Measurements from ENCODE around the gene AUP1. TPM values are rescaled to one million over a fixed set of nuclear protein-coding genes. Genes with fewer than 3 reads are reported as not detected.

AUP1 gene
- total RNA-seq, 6 experiments from 2014 or later: 64.6 to 109 (median 80.4) TPM

DNA sequence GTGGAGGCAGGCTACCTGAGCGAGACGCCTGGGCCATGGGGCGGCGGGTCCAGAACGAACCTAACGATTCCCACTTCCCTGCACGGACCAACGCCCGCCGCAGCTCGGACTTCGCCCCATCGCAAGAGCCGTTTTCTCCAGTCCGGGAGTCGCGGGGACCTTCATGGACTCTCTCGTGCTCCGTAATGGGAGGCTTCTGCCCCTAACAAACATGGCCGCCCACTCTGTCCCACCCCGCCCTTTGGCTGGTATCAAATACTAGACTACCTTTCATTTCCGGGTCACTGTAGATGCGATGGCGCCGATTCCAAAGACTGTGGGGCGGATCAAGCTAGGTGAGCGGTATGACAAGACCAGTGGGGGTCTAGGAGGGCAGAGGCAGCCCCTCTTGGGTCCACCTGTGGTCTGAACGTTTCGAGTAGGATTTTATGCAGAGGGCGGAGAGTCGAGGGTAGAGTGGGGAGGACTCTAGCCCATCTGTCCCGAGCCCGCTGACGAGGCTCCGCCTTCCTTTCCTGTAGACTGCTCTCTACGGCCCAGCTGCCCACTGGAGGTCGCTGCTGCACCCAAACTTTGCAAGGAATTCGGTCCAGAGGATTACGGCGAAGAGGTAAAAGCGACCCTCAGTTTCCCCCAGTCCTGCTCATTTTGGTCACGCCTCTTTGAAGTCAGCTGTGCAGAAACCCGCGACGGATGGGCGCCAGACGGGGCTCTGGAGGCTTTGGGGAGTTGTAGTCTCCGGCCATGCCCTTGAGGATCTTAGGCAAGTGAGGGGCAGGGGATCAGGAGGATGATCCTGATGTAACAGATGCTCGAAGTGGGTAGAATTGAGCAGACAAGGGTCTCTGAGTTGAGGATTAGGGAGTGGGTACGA lies 46.5 kb downstream of the AUP1 start, which contains the start of the genes CCDC142 and TTC31:
TSS of gene CCDC142 (minus strand) at position 198 of the 874 bp plus-strand sequence. CDS start at position 37, 161 bp downstream.
TSS of gene TTC31 (plus strand) at position 281 of the 874 bp plus-strand sequence. CDS start at position 296, 15 bp downstream.
- peak; percentile 95 to 97 (median 96) for DNase-seq
- WGBS (ENCODE audit: insufficient coverage, low coverage, low lambda C conversion rate, missing lambda C conversion rate): under 1% methylated on average over 35 of the region's 50 CpGs
- peak; percentile 57 for TF ChIP-seq POLR2A (IDR thresholded peaks at IDR 0.05)
- TF ChIP-seq, protein P1, sequence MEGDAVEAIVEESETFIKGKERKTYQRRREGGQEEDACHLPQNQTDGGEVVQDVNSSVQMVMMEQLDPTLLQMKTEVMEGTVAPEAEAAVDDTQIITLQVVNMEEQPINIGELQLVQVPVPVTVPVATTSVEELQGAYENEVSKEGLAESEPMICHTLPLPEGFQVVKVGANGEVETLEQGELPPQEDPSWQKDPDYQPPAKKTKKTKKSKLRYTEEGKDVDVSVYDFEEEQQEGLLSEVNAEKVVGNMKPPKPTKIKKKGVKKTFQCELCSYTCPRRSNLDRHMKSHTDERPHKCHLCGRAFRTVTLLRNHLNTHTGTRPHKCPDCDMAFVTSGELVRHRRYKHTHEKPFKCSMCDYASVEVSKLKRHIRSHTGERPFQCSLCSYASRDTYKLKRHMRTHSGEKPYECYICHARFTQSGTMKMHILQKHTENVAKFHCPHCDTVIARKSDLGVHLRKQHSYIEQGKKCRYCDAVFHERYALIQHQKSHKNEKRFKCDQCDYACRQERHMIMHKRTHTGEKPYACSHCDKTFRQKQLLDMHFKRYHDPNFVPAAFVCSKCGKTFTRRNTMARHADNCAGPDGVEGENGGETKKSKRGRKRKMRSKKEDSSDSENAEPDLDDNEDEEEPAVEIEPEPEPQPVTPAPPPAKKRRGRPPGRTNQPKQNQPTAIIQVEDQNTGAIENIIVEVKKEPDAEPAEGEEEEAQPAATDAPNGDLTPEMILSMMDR (IDR thresholded peaks at IDR 0.05): peak; percentile 88 to 92 (median 90)
- H3K9me3 ChIP-seq: no peaks in the 10 kb centered on the region
- no peaks in the 10 kb centered on the region for H3K27me3 ChIP-seq
- peaks cover 0 to 48% (median 16%) of the 10 kb centered on the region in 4 donors for H3K4me1 ChIP-seq
- H3K27ac ChIP-seq: peak within 1 kb of the TSS; percentile 71 to 84 (median 80)
- peak within 1 kb of the TSS; percentile 93 to 99 (median 97) for H3K4me3 ChIP-seq
- peak; percentile 92 to 95 (median 93) for ATAC-seq
- peaks cover 0 to 16% (median 2%) of the 10 kb centered on the region in 4 donors for H3K36me3 ChIP-seq
- intact Hi-C loops (cut with DNase I): no loop called here

DNA sequence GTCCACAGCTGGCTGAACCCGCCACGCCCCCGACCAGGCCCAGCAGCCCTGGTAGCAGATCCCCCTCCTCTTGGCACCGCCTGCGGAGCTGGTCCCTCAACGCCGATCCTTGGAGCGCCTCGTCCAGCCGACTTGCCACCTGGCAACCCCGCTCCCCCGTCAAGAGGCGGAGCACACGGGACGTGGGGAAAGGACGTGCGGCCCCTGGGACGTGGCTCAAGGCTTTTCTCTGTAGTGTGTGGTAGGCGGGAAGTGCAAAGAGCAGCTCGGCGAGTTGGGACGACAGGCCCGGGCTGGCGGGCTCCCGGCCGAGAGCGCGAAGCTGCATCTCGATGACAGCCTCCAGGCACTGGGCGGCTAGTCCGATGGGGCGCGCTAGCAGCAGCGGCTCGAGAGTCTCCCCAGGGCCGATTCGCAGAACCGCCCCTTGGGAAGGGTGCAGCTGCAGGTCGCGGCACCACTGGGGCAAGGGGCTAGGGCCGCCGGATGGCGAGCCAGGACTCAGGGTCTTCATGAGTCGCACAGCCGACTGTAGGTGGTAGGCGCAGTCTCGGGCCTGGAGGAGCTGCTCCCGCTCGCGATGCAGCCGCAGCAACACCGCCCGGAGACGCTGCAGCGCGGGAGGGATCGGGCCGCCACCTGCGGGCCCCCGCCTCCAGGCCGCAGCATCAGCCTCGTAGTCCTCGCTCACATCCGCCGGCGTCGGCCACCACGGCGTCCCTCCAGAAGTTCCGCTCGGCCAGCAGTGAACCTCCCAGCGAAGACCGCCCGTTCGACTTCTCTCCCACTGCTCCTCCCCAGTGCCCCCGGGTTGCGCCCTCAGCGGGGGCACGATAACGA lies 47.3 kb downstream of the AUP1 start:
- peaks cover 0 to 16% (median 2%) of the 10 kb centered on the region in 4 donors for H3K36me3 ChIP-seq
- intact Hi-C loops (cut with DNase I): no loop called here
- peak; percentile 52 to 65 (median 59) for ATAC-seq

DNA sequence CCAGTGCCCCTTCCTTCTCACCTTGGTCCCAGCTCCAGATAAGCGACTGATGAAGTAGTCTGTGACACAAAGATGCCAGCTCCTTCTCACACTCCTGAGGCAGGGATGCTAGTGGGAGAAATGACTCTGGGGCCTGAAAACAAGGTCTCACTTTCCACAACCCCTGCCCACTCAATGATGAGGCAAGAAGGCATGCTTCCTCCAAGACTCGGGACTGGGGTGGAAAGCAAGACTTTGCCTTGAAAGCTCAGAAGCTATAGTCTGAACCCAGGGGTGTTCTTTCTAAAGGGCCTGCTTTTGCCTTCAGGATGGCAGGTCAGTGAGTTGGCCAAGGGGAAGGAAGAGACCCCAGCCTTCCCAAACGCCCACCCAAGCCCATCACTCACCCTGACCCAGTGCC lies 48.1 kb downstream of the AUP1 start:
- intact Hi-C loops (cut with DNase I): no loop called here
- Histone ChIP-seq H3K4me3 (peak overlapping the region; percentile 93 to 99 (median 97)), H3K36me3 (peaks cover 0 to 16% (median 2%) of the 10 kb centered on the region in 4 donors), H3K27ac (no peak overlapping the region), H3K27me3 (no peaks in the 10 kb centered on the region), H3K4me1 (peaks cover 0 to 46% (median 10%) of the 10 kb centered on the region in 4 donors), H3K9me3 (no peaks in the 10 kb centered on the region)
- DNase-seq: no peak
- TF ChIP-seq POLR2A (IDR thresholded peaks at IDR 0.05): no peak
- TF ChIP-seq, protein P1 (IDR thresholded peaks at IDR 0.05): no peak
- no peak for ATAC-seq
- WGBS (ENCODE audit: insufficient coverage, low coverage, low lambda C conversion rate, missing lambda C conversion rate): 38% methylated on average over 1 of the region's 3 CpGs

More for the DNA sequence above, 47.3 kb downstream of the AUP1 start:
- peak overlapping the region; percentile 93 to 99 (median 97) for H3K4me3 ChIP-seq
- TF ChIP-seq POLR2A (IDR thresholded peaks at IDR 0.05): no peak
- TF ChIP-seq, protein P1 (IDR thresholded peaks at IDR 0.05): no peak
- peak in 1 of 3 donors; percentile 52 for DNase-seq
- peaks cover 0 to 46% (median 13%) of the 10 kb centered on the region in 4 donors for H3K4me1 ChIP-seq
- no peaks in the 10 kb centered on the region for H3K27me3 ChIP-seq
- H3K9me3 ChIP-seq: no peaks in the 10 kb centered on the region
- H3K27ac ChIP-seq: peak overlapping the region; percentile 71 to 84 (median 80)
- 4% methylated on average over 8 of the region's 80 CpGs for WGBS (ENCODE audit: insufficient coverage, low coverage, low lambda C conversion rate, missing lambda C conversion rate)

Other genes starting within 250 kb of the AUP1 start
- gene SLC4A5, start 186.3 kb downstream of the AUP1 start, total RNA-seq: 1 to 10 TPM in 2 of 6 experiments, under 1 TPM in 4; 0.12 to 1.2 (median 0.68) TPM
- gene DCTN1, start 149.4 kb downstream of the AUP1 start, total RNA-seq: 10 to 100 TPM; 33.7 to 47.9 (median 37.3) TPM
- gene C2orf81, start 108.1 kb downstream of the AUP1 start, total RNA-seq: under 1 TPM in 5 of 6 experiments, not detected in 1; 0.18 to 0.56 (median 0.31) TPM
- gene WDR54, start 108.0 kb downstream of the AUP1 start, total RNA-seq: 1 to 10 TPM; 1.6 to 5.3 (median 2.2) TPM
- 100 to 1,000 TPM in 2 of 6 experiments, 10 to 100 TPM in 4; 61.5 to 103 (median 83.0) TPM for gene RTKN, start 87.8 kb downstream of the AUP1 start, total RNA-seq
- gene INO80B, start 74.6 kb downstream of the AUP1 start, total RNA-seq: 10 to 100 TPM in 5 of 6 experiments, 1 to 10 TPM in 1; 3.4 to 20.3 (median 18.8) TPM
- gene WBP1, start 71.3 kb downstream of the AUP1 start, total RNA-seq: 10 to 100 TPM; 29.6 to 37.6 (median 32.2) TPM
- gene MOGS, start 64.3 kb downstream of the AUP1 start, total RNA-seq: 10 to 100 TPM; 41.0 to 45.2 (median 43.6) TPM
- 10 to 100 TPM; 10.7 to 51.9 (median 42.6) TPM for gene MRPL53, start 57.0 kb downstream of the AUP1 start, total RNA-seq
- gene CCDC142, start 46.7 kb downstream of the AUP1 start, total RNA-seq: 10 to 100 TPM in 3 of 6 experiments, 1 to 10 TPM in 3; 5.9 to 15.4 (median 11.2) TPM
- 10 to 100 TPM; 14.5 to 31.5 (median 26.7) TPM for gene TTC31, start 46.6 kb downstream of the AUP1 start, total RNA-seq
- gene LBX2, start 30.1 kb downstream of the AUP1 start, total RNA-seq: 1 to 10 TPM; 1.4 to 8.4 (median 5.8) TPM
- 10 to 100 TPM in 5 of 6 experiments, 1 to 10 TPM in 1; 9.6 to 17.5 (median 13.3) TPM for gene PCGF1, start 22.0 kb downstream of the AUP1 start, total RNA-seq
- gene TLX2, start 15.3 kb downstream of the AUP1 start, total RNA-seq: not detected
- gene DQX1, start 3.5 kb downstream of the AUP1 start, total RNA-seq: not detected
- 10 to 100 TPM; 12.3 to 20.3 (median 15.2) TPM for gene HTRA2, start 227 bp upstream of the AUP1 start, total RNA-seq
- gene LOXL3, start 24.2 kb upstream of the AUP1 start, total RNA-seq: 1 to 10 TPM in 5 of 6 experiments, under 1 TPM in 1; 0.92 to 3.3 (median 1.8) TPM
- gene DOK1, start 25.0 kb upstream of the AUP1 start, total RNA-seq: 1 to 10 TPM; 1.9 to 3.7 (median 3.2) TPM
- gene M1AP, start 118.6 kb upstream of the AUP1 start, total RNA-seq: not detected
- 1 to 10 TPM; 1.1 to 2.3 (median 1.6) TPM for gene SEMA4F, start 124.5 kb upstream of the AUP1 start, total RNA-seq